ENCODE data around the gene CEP192. TPM values are rescaled to one million over a fixed set of nuclear protein-coding genes. Genes with fewer than 3 reads are reported as not detected.
A peak's percentile ranks its signal among the peaks of the same experiment; 100 is the strongest.

Gene CEP192
- total and polyA plus RNA-seq, 3 donors from 2014 or later, result 34.1 to 77.3 (median 61.2) TPM

DNA sequence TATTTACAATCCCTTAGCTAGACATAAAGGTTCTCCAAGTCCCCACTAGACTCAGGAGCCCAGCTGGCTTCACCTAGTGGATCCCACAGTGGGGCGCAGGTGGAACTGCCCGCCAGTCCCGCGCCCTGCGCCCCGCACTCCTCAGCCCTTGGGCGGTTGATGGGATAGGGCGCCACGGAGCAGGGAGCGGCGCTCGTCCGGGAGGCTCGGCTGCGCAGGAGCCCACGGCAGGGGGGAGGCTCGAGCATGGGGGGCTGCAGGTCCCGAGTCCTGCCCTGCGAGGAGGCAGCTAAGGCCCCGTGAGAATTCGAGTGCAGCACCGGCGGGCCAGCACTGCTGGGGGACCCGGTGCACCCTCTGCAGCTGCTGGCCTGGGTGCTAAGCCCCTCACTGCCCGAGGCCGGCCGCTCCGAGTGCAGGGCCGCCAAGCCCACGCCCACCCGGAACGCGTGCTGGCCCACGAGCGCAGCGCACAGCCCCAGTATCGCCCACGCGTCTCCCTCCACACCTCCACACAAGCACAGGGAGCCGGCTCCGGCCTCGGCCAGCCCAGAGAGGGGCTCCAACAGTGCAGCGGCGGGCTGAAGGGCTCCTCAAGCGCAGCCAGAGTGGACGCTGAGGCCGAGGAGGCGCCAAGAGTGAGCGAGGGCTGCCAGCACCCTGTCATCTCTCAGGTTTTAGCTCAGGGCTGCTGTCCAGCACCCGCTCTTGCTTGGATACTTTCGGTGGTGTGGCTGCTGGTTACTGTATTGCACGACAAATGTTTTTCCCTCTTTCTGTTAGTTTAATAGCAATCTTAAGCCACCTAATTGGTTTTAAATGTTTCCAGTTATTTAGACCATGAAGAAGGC is 143.6 kb downstream of the CEP192 start:
- no peaks in the 10 kb centered on the region for H3K9me3 ChIP-seq
- DNase-seq, result no peak
- 82 to 83% methylated on average over 14 to 37 of the region's 52 CpGs for WGBS, 2 donors
- intact Hi-C loops (cut with DNase I; ENCODE audit: low total_unique reads), result no loop called here
- no peak for TF ChIP-seq POLR2A (IDR thresholded peaks at IDR 0.05)
- TF ChIP-seq, protein P1, sequence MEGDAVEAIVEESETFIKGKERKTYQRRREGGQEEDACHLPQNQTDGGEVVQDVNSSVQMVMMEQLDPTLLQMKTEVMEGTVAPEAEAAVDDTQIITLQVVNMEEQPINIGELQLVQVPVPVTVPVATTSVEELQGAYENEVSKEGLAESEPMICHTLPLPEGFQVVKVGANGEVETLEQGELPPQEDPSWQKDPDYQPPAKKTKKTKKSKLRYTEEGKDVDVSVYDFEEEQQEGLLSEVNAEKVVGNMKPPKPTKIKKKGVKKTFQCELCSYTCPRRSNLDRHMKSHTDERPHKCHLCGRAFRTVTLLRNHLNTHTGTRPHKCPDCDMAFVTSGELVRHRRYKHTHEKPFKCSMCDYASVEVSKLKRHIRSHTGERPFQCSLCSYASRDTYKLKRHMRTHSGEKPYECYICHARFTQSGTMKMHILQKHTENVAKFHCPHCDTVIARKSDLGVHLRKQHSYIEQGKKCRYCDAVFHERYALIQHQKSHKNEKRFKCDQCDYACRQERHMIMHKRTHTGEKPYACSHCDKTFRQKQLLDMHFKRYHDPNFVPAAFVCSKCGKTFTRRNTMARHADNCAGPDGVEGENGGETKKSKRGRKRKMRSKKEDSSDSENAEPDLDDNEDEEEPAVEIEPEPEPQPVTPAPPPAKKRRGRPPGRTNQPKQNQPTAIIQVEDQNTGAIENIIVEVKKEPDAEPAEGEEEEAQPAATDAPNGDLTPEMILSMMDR (IDR thresholded peaks at IDR 0.05), result no peak
- no peaks in the 10 kb centered on the region for H3K27me3 ChIP-seq
- peak overlapping the region; percentile 18 to 24 for H3K4me3 ChIP-seq
- peaks cover 8% of the 10 kb centered on the region for H3K4me1 ChIP-seq
- no peak overlapping the region for H3K27ac ChIP-seq
- no peaks in the 10 kb centered on the region for H3K36me3 ChIP-seq (ENCODE audit: low read depth, missing control alignments)

DNA sequence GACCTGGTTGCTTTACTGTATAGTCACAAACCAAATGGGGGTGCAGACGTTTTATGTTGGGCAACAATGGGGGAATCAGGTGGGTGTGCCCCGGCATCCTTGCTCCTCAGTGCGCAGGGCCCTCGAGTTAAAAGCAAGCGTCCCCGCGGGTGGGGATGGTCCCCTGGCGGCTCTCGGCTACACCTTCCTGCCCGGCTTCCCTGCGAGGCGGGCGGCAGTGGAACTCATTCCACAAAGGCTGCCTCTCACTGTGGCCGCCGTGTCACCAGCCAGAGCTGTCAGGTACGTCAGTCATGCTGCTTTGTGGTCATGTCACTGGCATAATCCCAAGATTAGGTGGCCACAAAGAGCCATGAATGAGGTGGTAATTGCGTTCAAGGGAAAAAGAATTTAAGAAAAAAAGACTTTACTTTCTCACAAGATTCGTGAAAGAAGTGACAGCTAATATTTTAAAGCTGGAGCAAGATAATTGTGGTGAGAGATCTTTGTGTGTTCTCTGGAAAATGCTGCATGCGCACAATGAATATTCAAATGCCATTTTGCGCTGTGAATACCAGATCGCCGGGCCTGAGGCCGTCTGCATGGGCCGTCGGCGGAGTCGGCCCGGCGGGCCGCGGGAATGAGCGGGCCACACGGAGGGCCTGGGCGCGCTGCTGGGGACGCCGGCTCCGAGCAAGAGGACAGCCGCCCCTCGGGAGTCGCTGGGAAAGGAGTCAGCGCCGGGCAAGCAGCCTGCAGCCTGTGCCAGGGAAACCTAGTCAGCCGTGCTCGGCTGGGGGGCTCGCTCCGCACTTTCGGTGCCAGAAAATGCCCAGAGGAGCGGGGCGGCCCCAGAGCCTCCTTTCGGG is 145.1 kb downstream of the CEP192 start:
- no peak for DNase-seq
- Histone ChIP-seq H3K36me3 (ENCODE audit: low read depth, missing control alignments) (no peaks in the 10 kb centered on the region), H3K4me3 (peak overlapping the region; percentile 65 to 67), H3K4me1 (peaks cover 8% of the 10 kb centered on the region), H3K27me3 (no peaks in the 10 kb centered on the region), H3K27ac (peak overlapping the region; percentile 80 to 81), H3K9me3 (no peaks in the 10 kb centered on the region)
- 23 to 24% methylated on average over 39 to 45 of the region's 51 CpGs for WGBS, 2 donors
- TF ChIP-seq, protein P1 (IDR thresholded peaks at IDR 0.05), result no peak
- TF ChIP-seq POLR2A (IDR thresholded peaks at IDR 0.05), result no peak
- intact Hi-C loops (cut with DNase I; ENCODE audit: low total_unique reads), result no loop called here

DNA sequence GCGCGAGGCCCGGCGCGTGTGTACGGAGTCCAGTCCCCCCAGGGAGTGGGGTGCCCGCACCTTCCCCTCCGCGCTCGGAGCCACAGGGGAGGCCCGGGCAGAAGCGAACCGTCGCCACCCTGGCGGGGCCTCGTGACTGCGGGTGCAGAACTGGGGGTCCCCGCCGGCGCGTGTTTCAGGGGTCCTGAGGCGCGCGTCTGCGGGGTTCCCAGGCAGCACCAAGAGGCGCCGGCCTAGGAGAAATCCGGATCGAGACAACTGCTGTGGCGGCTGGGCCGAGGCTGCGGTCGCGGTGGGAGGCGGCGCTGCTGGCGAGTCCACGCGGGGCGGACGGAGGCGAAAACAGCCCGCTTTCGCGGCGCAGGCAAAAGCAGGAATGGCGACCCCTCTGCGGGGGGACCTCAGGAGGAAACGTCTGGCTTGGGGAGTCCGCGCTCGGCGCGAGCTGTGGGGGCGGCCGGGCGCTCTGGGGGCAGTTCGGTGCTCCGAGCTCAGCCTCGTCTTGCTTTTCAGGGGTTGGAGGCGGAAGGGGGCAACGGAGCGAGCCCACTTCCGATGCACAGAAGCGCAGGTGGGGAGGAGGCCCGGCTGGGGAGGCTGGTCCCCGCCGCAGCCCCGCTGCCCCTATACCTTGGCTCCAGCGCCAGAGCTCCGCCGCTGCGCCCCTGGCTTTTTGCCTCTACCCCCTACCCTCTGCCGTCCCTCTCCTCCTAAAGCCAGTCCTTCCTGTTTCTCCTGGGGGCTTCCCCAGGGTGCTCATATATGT is 145.9 kb downstream of the CEP192 start:
- Histone ChIP-seq H3K9me3 (no peaks in the 10 kb centered on the region), H3K4me1 (peaks cover 8% of the 10 kb centered on the region), H3K27ac (peak overlapping the region; percentile 80 to 81), H3K36me3 (ENCODE audit: low read depth, missing control alignments) (no peaks in the 10 kb centered on the region), H3K4me3 (peak overlapping the region; percentile 65 to 67), H3K27me3 (no peaks in the 10 kb centered on the region)
- WGBS, 2 donors, result 2 to 9% methylated on average over 8 to 59 of the region's 74 CpGs
- intact Hi-C loops (cut with DNase I; ENCODE audit: low total_unique reads), result no loop called here
- peak; percentile 34 for DNase-seq
- TF ChIP-seq, protein P1 (IDR thresholded peaks at IDR 0.05), result no peak
- TF ChIP-seq POLR2A (IDR thresholded peaks at IDR 0.05), result no peak

DNA sequence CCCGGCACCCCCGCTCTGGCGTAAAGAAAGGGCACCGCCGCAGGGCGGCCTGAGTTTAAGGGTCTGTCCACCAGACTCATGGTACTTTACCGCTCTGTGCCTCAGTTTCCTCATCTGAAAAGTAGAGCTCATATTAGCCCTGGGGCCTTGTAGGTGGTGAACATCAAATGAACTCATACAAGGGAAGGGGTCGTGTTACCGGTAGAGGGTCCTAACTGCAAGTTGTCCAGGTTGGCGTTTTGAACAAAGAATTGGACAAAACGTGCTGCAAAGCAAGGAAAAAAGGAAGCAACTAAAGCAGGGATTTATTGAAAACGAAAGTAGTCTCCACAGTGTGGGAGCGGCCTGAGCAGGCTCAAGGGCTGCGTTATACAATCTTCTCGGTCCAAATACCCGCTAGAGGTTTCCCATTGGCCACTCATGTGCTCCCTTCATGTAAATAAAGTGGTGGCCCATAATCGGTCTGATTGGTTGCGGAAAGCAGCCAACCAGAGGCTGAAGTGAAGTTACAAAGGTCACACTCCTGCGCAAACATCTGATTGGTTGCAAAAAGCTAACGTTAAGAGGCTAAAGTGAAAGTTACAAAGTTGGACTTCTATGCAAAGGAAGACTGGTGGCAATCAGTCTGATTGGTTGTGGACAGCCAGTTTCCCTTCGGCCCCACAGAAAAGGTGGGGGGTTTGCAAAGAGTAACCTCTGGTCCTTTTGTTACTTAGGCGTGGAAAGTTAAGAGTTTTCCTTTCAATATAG is 146.7 kb downstream of the CEP192 start:
- 36 to 41% methylated on average over 22 of the region's 22 CpGs for WGBS, 2 donors
- TF ChIP-seq POLR2A (IDR thresholded peaks at IDR 0.05), result no peak
- TF ChIP-seq, protein P1 (IDR thresholded peaks at IDR 0.05), result no peak
- no peaks in the 10 kb centered on the region for H3K36me3 ChIP-seq (ENCODE audit: low read depth, missing control alignments)
- no peaks in the 10 kb centered on the region for H3K27me3 ChIP-seq
- intact Hi-C loops (cut with DNase I; ENCODE audit: low total_unique reads), result no loop called here
- H3K4me3 ChIP-seq, result peak overlapping the region; percentile 65 to 67
- DNase-seq, result peak; percentile 87
- H3K27ac ChIP-seq, result peak overlapping the region; percentile 80 to 81
- H3K4me1 ChIP-seq, result peaks cover 8% of the 10 kb centered on the region
- no peaks in the 10 kb centered on the region for H3K9me3 ChIP-seq

All from testis (tissue), 3 donors.